Measurements from ENCODE around the gene GALNT15. TPM values are rescaled to one million over a fixed set of nuclear protein-coding genes. Genes with fewer than 3 reads are reported as not detected.

The GALNT15 gene
- total and polyA plus RNA-seq, 2 experiments from 2014 or later, result 9.9 to 11.7 TPM

DNA sequence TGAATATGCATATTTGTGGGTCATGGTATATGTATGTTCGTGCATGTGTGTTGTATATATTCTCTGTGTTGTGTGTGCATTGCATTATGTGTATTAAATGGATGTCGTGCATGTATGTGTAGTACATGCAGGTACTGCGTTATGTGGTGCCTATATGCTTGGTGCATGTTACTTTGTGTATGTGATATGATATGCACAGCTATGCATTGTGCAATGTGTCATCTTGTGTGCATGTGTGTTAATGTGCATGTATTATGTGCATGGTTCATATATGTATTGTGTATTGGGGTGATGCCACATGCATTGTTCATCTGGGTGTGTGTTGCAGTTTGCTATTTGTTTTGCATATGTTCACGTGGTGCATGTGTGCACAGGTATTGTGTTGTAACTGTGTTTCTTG, 2.9 kb downstream of the GALNT15 start:
- DNase-seq, result no peak
- no peaks in the 10 kb centered on the region for H3K27me3 ChIP-seq (replicated peaks; ENCODE audit: insufficient read depth)
- no peak overlapping the region for H3K27ac ChIP-seq
- no peaks in the 10 kb centered on the region for H3K9me3 ChIP-seq (ENCODE audit: low read depth)
- no peaks in the 10 kb centered on the region for H3K9me2 ChIP-seq (ENCODE audit: insufficient read depth)
- peak overlapping the region; percentile 81 for H3K9ac ChIP-seq
- H3K4me1 ChIP-seq (ENCODE audit: insufficient read depth), result peaks cover 85% of the 10 kb centered on the region
- H3K79me2 ChIP-seq (ENCODE audit: insufficient read depth), result peaks cover 26% of the 10 kb centered on the region
- H3F3A ChIP-seq (ENCODE audit: insufficient read depth), result peaks cover 63% of the 10 kb centered on the region
- peak overlapping the region; percentile 88 for H3K4me2 ChIP-seq (ENCODE audit: unreplicated experiment)
- TF ChIP-seq EZH2phosphoT487 (IDR thresholded peaks at IDR 0.05; ENCODE audit: insufficient read depth, low read depth) (no peak), EZH2 (IDR thresholded peaks at IDR 0.05; ENCODE audit: insufficient read depth, poor library complexity, severe bottlenecking) (no peak)
- in situ Hi-C loops (cut with MboI), result loop anchor here (10.0 kb wide), 1 partner anchor 123 kb away; no protein-coding TSS in a partner anchor
- 71 to 74% methylated on average over 4 of the region's 4 CpGs for WGBS, 2 experiments (ENCODE audit: low coverage in 1 of 2, low lambda C conversion rate in 2 of 2, missing lambda C conversion rate in 2 of 2)
- H3K4me3 ChIP-seq, result peak overlapping the region; percentile 67
- no peaks in the 10 kb centered on the region for H3K36me3 ChIP-seq (ENCODE audit: low read depth)
- no peaks in the 10 kb centered on the region for H4K20me1 ChIP-seq (ENCODE audit: insufficient read depth)
- no peak overlapping the region for H2AFZ ChIP-seq

DNA sequence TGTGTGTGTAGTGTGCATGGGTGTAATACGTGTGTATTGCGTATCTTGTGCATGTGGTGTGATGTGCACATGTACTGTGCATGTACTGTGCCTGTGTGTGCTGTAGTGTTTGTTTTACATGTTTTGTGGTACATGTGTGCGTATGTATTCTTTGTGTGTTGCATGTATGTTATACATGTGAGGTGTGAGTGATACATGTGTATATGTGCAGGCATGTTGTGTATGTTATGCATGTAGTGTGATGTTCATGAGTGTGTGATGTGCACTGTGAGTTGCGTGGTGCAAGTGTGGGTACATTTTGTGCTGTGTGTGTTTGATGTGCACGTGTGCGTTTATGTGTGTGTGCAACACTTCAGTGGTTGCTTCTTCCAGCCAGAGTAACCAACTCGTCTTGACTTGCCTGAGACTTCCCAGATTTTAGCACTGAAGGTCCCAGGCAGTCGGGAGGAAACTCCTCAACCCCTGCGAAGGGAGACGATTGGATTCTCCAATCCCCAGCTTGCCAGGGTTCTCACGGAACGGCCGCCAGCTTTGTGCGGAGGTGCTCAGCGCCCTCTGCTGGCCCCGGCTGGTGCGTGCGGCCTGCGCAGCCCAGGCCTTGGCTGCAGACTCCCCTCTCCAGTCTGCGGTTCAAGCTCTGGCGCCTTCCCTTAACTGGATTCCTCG, 3.6 kb downstream of the GALNT15 start:
- Histone ChIP-seq H3K9ac (peak overlapping the region; percentile 59), H3K9me2 (ENCODE audit: insufficient read depth) (no peaks in the 10 kb centered on the region), H3K36me3 (ENCODE audit: low read depth) (no peaks in the 10 kb centered on the region), H3K27ac (0 out of 2 replicates have a peak overlapping the region, but pooled peaks have one; percentile 10), H3K79me2 (ENCODE audit: insufficient read depth) (peaks cover 26% of the 10 kb centered on the region), H3K4me1 (ENCODE audit: insufficient read depth) (peaks cover 82% of the 10 kb centered on the region), H3F3A (ENCODE audit: insufficient read depth) (peaks cover 63% of the 10 kb centered on the region), H3K27me3 (replicated peaks; ENCODE audit: insufficient read depth) (no peaks in the 10 kb centered on the region), H3K9me3 (ENCODE audit: low read depth) (no peaks in the 10 kb centered on the region), H3K4me2 (ENCODE audit: unreplicated experiment) (peak overlapping the region; percentile 88), H4K20me1 (ENCODE audit: insufficient read depth) (no peaks in the 10 kb centered on the region), H3K4me3 (peak overlapping the region; percentile 67), H2AFZ (no peak overlapping the region)
- TF ChIP-seq EZH2phosphoT487 (IDR thresholded peaks at IDR 0.05; ENCODE audit: insufficient read depth, low read depth) (no peak), EZH2 (IDR thresholded peaks at IDR 0.05; ENCODE audit: insufficient read depth, poor library complexity, severe bottlenecking) (no peak)
- peak; percentile 95 for DNase-seq
- in situ Hi-C loops (cut with MboI), result loop anchor here (10.0 kb wide), 1 partner anchor 123 kb away; no protein-coding TSS in a partner anchor
- WGBS, 2 experiments (ENCODE audit: low coverage in 1 of 2, low lambda C conversion rate in 2 of 2, missing lambda C conversion rate in 2 of 2), result 15 to 16% methylated on average over 22 of the region's 22 CpGs

DNA sequence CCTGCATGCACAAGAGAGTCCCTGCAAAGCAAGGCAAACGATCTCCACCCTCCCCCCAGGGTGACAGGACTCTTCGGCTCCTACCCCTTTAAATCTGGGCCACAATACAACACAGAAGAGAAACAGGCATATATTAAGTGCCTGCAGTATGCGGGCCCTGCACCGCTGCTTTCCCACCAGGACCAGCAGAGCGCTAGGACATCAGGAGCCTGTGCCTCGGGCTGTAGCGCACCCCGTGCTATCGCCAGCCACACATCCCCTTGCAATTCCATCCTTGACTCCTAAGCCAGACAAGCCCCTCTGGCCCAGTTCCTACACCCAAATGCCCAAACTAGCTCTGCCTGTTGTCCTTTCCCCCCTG, 4.1 kb downstream of the GALNT15 start:
- no peaks in the 10 kb centered on the region for H3K9me2 ChIP-seq (ENCODE audit: insufficient read depth)
- H3K27me3 ChIP-seq (replicated peaks; ENCODE audit: insufficient read depth), result no peaks in the 10 kb centered on the region
- H3K36me3 ChIP-seq (ENCODE audit: low read depth), result no peaks in the 10 kb centered on the region
- no peak overlapping the region for H3K4me3 ChIP-seq
- H3K9me3 ChIP-seq (ENCODE audit: low read depth), result no peaks in the 10 kb centered on the region
- H3K9ac ChIP-seq, result peak overlapping the region; percentile 33
- H3K79me2 ChIP-seq (ENCODE audit: insufficient read depth), result peaks cover 26% of the 10 kb centered on the region
- H4K20me1 ChIP-seq (ENCODE audit: insufficient read depth), result no peaks in the 10 kb centered on the region
- H3F3A ChIP-seq (ENCODE audit: insufficient read depth), result peaks cover 62% of the 10 kb centered on the region
- DNase-seq, result no peak
- TF ChIP-seq EZH2phosphoT487 (IDR thresholded peaks at IDR 0.05; ENCODE audit: insufficient read depth, low read depth) (no peak), EZH2 (IDR thresholded peaks at IDR 0.05; ENCODE audit: insufficient read depth, poor library complexity, severe bottlenecking) (no peak)
- H3K4me2 ChIP-seq (ENCODE audit: unreplicated experiment), result no peak overlapping the region
- peak overlapping the region; percentile 72 for H3K27ac ChIP-seq
- in situ Hi-C loops (cut with MboI), result loop anchor here (10.0 kb wide), 1 partner anchor 124 kb away; no protein-coding TSS in a partner anchor
- peaks cover 81% of the 10 kb centered on the region for H3K4me1 ChIP-seq (ENCODE audit: insufficient read depth)
- H2AFZ ChIP-seq, result no peak overlapping the region
- WGBS, 2 experiments (ENCODE audit: low coverage in 1 of 2, low lambda C conversion rate in 2 of 2, missing lambda C conversion rate in 2 of 2), result 63 to 65% methylated on average over 9 of the region's 9 CpGs

DNA sequence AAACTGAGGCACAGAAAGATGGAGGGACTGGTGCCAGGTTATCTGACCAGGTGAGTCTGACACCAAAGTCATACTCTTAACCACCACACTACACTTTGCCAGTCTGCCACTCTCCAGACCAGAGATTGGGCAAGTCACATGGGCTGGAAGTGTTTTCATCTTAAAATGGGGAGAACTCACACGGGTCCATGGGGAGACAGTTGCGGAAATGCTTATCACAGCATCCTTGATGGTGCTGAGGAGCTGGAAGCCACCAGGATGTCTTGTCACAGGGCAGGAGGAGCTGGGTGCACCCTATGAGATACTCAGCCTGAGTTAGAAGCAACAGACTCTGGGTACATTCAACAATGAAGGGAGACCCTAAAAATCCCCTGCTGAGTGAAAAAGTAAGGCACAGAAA, 4.8 kb downstream of the GALNT15 start:
- DNase-seq, result no peak
- H3K9me2 ChIP-seq (ENCODE audit: insufficient read depth), result no peaks in the 10 kb centered on the region
- peak overlapping the region; percentile 33 for H3K9ac ChIP-seq
- no peaks in the 10 kb centered on the region for H4K20me1 ChIP-seq (ENCODE audit: insufficient read depth)
- H3K4me3 ChIP-seq, result no peak overlapping the region
- H3K4me1 ChIP-seq (ENCODE audit: insufficient read depth), result peaks cover 80% of the 10 kb centered on the region
- TF ChIP-seq EZH2phosphoT487 (IDR thresholded peaks at IDR 0.05; ENCODE audit: insufficient read depth, low read depth) (no peak), EZH2 (IDR thresholded peaks at IDR 0.05; ENCODE audit: insufficient read depth, poor library complexity, severe bottlenecking) (no peak)
- 96 to 100% methylated on average over 2 of the region's 2 CpGs for WGBS, 2 experiments (ENCODE audit: low coverage in 1 of 2, low lambda C conversion rate in 2 of 2, missing lambda C conversion rate in 2 of 2)
- H3K36me3 ChIP-seq (ENCODE audit: low read depth), result no peaks in the 10 kb centered on the region
- in situ Hi-C loops (cut with MboI), result loop anchor here (10.0 kb wide), 1 partner anchor 124 kb away; no protein-coding TSS in a partner anchor
- peak overlapping the region; percentile 72 for H3K27ac ChIP-seq
- H3F3A ChIP-seq (ENCODE audit: insufficient read depth), result peaks cover 61% of the 10 kb centered on the region
- no peaks in the 10 kb centered on the region for H3K27me3 ChIP-seq (replicated peaks; ENCODE audit: insufficient read depth)
- peaks cover 26% of the 10 kb centered on the region for H3K79me2 ChIP-seq (ENCODE audit: insufficient read depth)
- H2AFZ ChIP-seq, result no peak overlapping the region
- no peak overlapping the region for H3K4me2 ChIP-seq (ENCODE audit: unreplicated experiment)
- no peaks in the 10 kb centered on the region for H3K9me3 ChIP-seq (ENCODE audit: low read depth)
